ENCODE measurements around the gene WIPF3.

DNA sequence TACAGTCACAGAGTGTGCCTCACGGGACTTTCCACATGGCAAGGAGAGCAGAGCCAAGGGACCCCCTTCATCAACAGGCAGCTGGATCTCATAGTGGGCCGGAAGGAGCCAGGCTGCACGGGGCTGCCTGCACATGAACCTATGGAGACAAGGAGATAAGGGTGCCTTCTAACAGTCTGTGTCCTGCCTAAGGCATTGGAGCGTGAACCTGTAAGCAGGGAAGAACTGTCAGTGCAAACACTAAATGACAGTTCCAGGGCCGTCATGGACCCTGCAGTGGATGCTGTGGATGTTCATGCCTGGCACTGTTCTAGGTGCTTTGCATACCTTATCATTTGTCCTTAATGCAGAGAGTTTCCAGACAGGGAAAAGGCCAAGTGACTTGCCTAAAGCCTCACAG lies 85.9 kb downstream of the WIPF3 start:
- TF ChIP-seq, protein P1, sequence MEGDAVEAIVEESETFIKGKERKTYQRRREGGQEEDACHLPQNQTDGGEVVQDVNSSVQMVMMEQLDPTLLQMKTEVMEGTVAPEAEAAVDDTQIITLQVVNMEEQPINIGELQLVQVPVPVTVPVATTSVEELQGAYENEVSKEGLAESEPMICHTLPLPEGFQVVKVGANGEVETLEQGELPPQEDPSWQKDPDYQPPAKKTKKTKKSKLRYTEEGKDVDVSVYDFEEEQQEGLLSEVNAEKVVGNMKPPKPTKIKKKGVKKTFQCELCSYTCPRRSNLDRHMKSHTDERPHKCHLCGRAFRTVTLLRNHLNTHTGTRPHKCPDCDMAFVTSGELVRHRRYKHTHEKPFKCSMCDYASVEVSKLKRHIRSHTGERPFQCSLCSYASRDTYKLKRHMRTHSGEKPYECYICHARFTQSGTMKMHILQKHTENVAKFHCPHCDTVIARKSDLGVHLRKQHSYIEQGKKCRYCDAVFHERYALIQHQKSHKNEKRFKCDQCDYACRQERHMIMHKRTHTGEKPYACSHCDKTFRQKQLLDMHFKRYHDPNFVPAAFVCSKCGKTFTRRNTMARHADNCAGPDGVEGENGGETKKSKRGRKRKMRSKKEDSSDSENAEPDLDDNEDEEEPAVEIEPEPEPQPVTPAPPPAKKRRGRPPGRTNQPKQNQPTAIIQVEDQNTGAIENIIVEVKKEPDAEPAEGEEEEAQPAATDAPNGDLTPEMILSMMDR (IDR thresholded peaks at IDR 0.05), result no peak
- TF ChIP-seq POLR2A (IDR thresholded peaks at IDR 0.05) (no peak), POLR2AphosphoS5 (IDR thresholded peaks at IDR 0.05) (no peak)

All from stomach (tissue), 4 donors.